GM19023 (cell line): ENCODE results near the gene USE1.

Experiments used
- ATAC-seq: cut with Tn5 transposase; IDR thresholded peaks from one replicate; pipeline ENCODE4 v1.9.1; 2021; ENCODE audit warnings: mild to moderate bottlenecking, moderate library complexity; ENCODE audit not compliant: unreplicated experiment

The USE1 gene

GRCh38 chr19:17205237-17206140, 9.7 kb upstream of the USE1 start:
- no peak for ATAC-seq

GRCh38 chr19:17206736-17207581, 8.2 kb upstream of the USE1 start:
- ATAC-seq, result no peak

- ATAC-seq, result no peak
Observed at GRCh38 chr19:17209126-17210036, 5.8 kb upstream of the USE1 start.

GRCh38 chr19:17210296-17210695, 4.9 kb upstream of the USE1 start:
- no peak for ATAC-seq

- ATAC-seq, result no peak
Observed at GRCh38 chr19:17211547-17212446, 3.4 kb upstream of the USE1 start.

GRCh38 chr19:17213334-17213733, 1.8 kb upstream of the USE1 start:
- no peak for ATAC-seq

GRCh38 chr19:17214508-17215126, 540 bp upstream of the USE1 start:
- no peak for ATAC-seq

- no peak for ATAC-seq
Observed at GRCh38 chr19:17216058-17216670, 1.0 kb downstream of the USE1 start.

GRCh38 chr19:17219286-17219685, 4.1 kb downstream of the USE1 start:
- no peak for ATAC-seq

GRCh38 chr19:17220207-17220758, 5.1 kb downstream of the USE1 start:
- ATAC-seq, result no peak

- ATAC-seq, result no peak
Observed at GRCh38 chr19:17225053-17225452, 9.9 kb downstream of the USE1 start.

GRCh38 chr19:17226002-17226933, 11.1 kb downstream of the USE1 start, which contains the start of gene OCEL1:
Gene OCEL1 (plus strand): TSS chr19:17226226. CDS start chr19:17226248, 22 bp downstream.
- peak; percentile 91 for ATAC-seq

- ATAC-seq, result no peak
Observed at GRCh38 chr19:17227798-17228367, 12.7 kb downstream of the USE1 start.

GRCh38 chr19:17229890-17230289, 14.7 kb downstream of the USE1 start:
- no peak for ATAC-seq

- ATAC-seq, result no peak
Observed at GRCh38 chr19:17232258-17232657, 17.1 kb downstream of the USE1 start.

GRCh38 chr19:17234911-17235299, 19.7 kb downstream of the USE1 start:
- no peak for ATAC-seq
